Measurements from ENCODE around the gene PAPOLB.

The PAPOLB gene

GRCh38 chr7:4825081-4825480 lies 36.7 kb downstream of the PAPOLB start:
- no peak overlapping the region for H3K9ac ChIP-seq (ENCODE audit: low read depth, low read length)
- H3K9me3 ChIP-seq (ENCODE audit: control insufficient read depth, insufficient read depth, low read length), result no peaks in the 10 kb centered on the region
- no peaks in the 10 kb centered on the region for H3K36me3 ChIP-seq (ENCODE audit: control insufficient read depth, insufficient read depth, low read length)
- no peaks in the 10 kb centered on the region for H3K27me3 ChIP-seq (ENCODE audit: control insufficient read depth, insufficient read depth, low read length)
- H3K4me1 ChIP-seq (ENCODE audit: control insufficient read depth, insufficient read depth, low read length), result no peaks in the 10 kb centered on the region
- no peak overlapping the region for H3K4me3 ChIP-seq (ENCODE audit: low read depth, low read length)

- H3K4me1 ChIP-seq (ENCODE audit: control insufficient read depth, insufficient read depth, low read length), result no peaks in the 10 kb centered on the region
- H3K36me3 ChIP-seq (ENCODE audit: control insufficient read depth, insufficient read depth, low read length), result no peaks in the 10 kb centered on the region
- no peak overlapping the region for H3K9ac ChIP-seq (ENCODE audit: low read depth, low read length)
- H3K9me3 ChIP-seq (ENCODE audit: control insufficient read depth, insufficient read depth, low read length), result no peaks in the 10 kb centered on the region
- no peak overlapping the region for H3K4me3 ChIP-seq (ENCODE audit: low read depth, low read length)
- H3K27me3 ChIP-seq (ENCODE audit: control insufficient read depth, insufficient read depth, low read length), result no peaks in the 10 kb centered on the region
Measured at GRCh38 chr7:4824120-4824775, 37.6 kb downstream of the PAPOLB start.

GRCh38 chr7:4823441-4824119 lies 38.2 kb downstream of the PAPOLB start:
- Histone ChIP-seq H3K27me3 (ENCODE audit: control insufficient read depth, insufficient read depth, low read length) (no peaks in the 10 kb centered on the region), H3K36me3 (ENCODE audit: control insufficient read depth, insufficient read depth, low read length) (no peaks in the 10 kb centered on the region), H3K9ac (ENCODE audit: low read depth, low read length) (no peak overlapping the region), H3K9me3 (ENCODE audit: control insufficient read depth, insufficient read depth, low read length) (no peaks in the 10 kb centered on the region), H3K4me1 (ENCODE audit: control insufficient read depth, insufficient read depth, low read length) (no peaks in the 10 kb centered on the region), H3K4me3 (ENCODE audit: low read depth, low read length) (no peak overlapping the region)

GRCh38 chr7:4822677-4823076 lies 39.2 kb downstream of the PAPOLB start:
- Histone ChIP-seq H3K9ac (ENCODE audit: low read depth, low read length) (no peak overlapping the region), H3K4me1 (ENCODE audit: control insufficient read depth, insufficient read depth, low read length) (no peaks in the 10 kb centered on the region), H3K27me3 (ENCODE audit: control insufficient read depth, insufficient read depth, low read length) (no peaks in the 10 kb centered on the region), H3K36me3 (ENCODE audit: control insufficient read depth, insufficient read depth, low read length) (no peaks in the 10 kb centered on the region), H3K9me3 (ENCODE audit: control insufficient read depth, insufficient read depth, low read length) (no peaks in the 10 kb centered on the region), H3K4me3 (ENCODE audit: low read depth, low read length) (no peak overlapping the region)

- Histone ChIP-seq H3K9me3 (ENCODE audit: control insufficient read depth, insufficient read depth, low read length) (no peaks in the 10 kb centered on the region), H3K36me3 (ENCODE audit: control insufficient read depth, insufficient read depth, low read length) (no peaks in the 10 kb centered on the region), H3K4me1 (ENCODE audit: control insufficient read depth, insufficient read depth, low read length) (no peaks in the 10 kb centered on the region), H3K9ac (ENCODE audit: low read depth, low read length) (no peak overlapping the region), H3K27me3 (ENCODE audit: control insufficient read depth, insufficient read depth, low read length) (no peaks in the 10 kb centered on the region), H3K4me3 (ENCODE audit: low read depth, low read length) (no peak overlapping the region)
Measured at GRCh38 chr7:4820967-4821471, 40.8 kb downstream of the PAPOLB start.

- Histone ChIP-seq H3K36me3 (ENCODE audit: control insufficient read depth, insufficient read depth, low read length) (no peaks in the 10 kb centered on the region), H3K4me1 (ENCODE audit: control insufficient read depth, insufficient read depth, low read length) (no peaks in the 10 kb centered on the region), H3K9me3 (ENCODE audit: control insufficient read depth, insufficient read depth, low read length) (no peaks in the 10 kb centered on the region), H3K9ac (ENCODE audit: low read depth, low read length) (no peak overlapping the region), H3K4me3 (ENCODE audit: low read depth, low read length) (no peak overlapping the region), H3K27me3 (ENCODE audit: control insufficient read depth, insufficient read depth, low read length) (no peaks in the 10 kb centered on the region)
Measured at GRCh38 chr7:4820405-4820966, 41.3 kb downstream of the PAPOLB start.

- no peaks in the 10 kb centered on the region for H3K36me3 ChIP-seq (ENCODE audit: control insufficient read depth, insufficient read depth, low read length)
- H3K9me3 ChIP-seq (ENCODE audit: control insufficient read depth, insufficient read depth, low read length), result no peaks in the 10 kb centered on the region
- H3K9ac ChIP-seq (ENCODE audit: low read depth, low read length), result no peak overlapping the region
- H3K27me3 ChIP-seq (ENCODE audit: control insufficient read depth, insufficient read depth, low read length), result no peaks in the 10 kb centered on the region
- no peak overlapping the region for H3K4me3 ChIP-seq (ENCODE audit: low read depth, low read length)
- no peaks in the 10 kb centered on the region for H3K4me1 ChIP-seq (ENCODE audit: control insufficient read depth, insufficient read depth, low read length)
Measured at GRCh38 chr7:4819560-4820404, 42.0 kb downstream of the PAPOLB start.

- H3K4me3 ChIP-seq (ENCODE audit: low read depth, low read length), result no peak overlapping the region
- H3K4me1 ChIP-seq (ENCODE audit: control insufficient read depth, insufficient read depth, low read length), result no peaks in the 10 kb centered on the region
- H3K9me3 ChIP-seq (ENCODE audit: control insufficient read depth, insufficient read depth, low read length), result no peaks in the 10 kb centered on the region
- no peaks in the 10 kb centered on the region for H3K36me3 ChIP-seq (ENCODE audit: control insufficient read depth, insufficient read depth, low read length)
- H3K9ac ChIP-seq (ENCODE audit: low read depth, low read length), result no peak overlapping the region
- H3K27me3 ChIP-seq (ENCODE audit: control insufficient read depth, insufficient read depth, low read length), result no peaks in the 10 kb centered on the region
Measured at GRCh38 chr7:4818000-4818794, 43.6 kb downstream of the PAPOLB start.

- Histone ChIP-seq H3K9me3 (ENCODE audit: control insufficient read depth, insufficient read depth, low read length) (no peaks in the 10 kb centered on the region), H3K9ac (ENCODE audit: low read depth, low read length) (no peak overlapping the region), H3K36me3 (ENCODE audit: control insufficient read depth, insufficient read depth, low read length) (no peaks in the 10 kb centered on the region), H3K4me1 (ENCODE audit: control insufficient read depth, insufficient read depth, low read length) (no peaks in the 10 kb centered on the region), H3K4me3 (ENCODE audit: low read depth, low read length) (no peak overlapping the region), H3K27me3 (ENCODE audit: control insufficient read depth, insufficient read depth, low read length) (no peaks in the 10 kb centered on the region)
Measured at GRCh38 chr7:4817178-4817901, 44.5 kb downstream of the PAPOLB start.

- H3K4me1 ChIP-seq (ENCODE audit: control insufficient read depth, insufficient read depth, low read length), result no peaks in the 10 kb centered on the region
- no peaks in the 10 kb centered on the region for H3K36me3 ChIP-seq (ENCODE audit: control insufficient read depth, insufficient read depth, low read length)
- no peaks in the 10 kb centered on the region for H3K27me3 ChIP-seq (ENCODE audit: control insufficient read depth, insufficient read depth, low read length)
- H3K4me3 ChIP-seq (ENCODE audit: low read depth, low read length), result no peak overlapping the region
- no peaks in the 10 kb centered on the region for H3K9me3 ChIP-seq (ENCODE audit: control insufficient read depth, insufficient read depth, low read length)
- no peak overlapping the region for H3K9ac ChIP-seq (ENCODE audit: low read depth, low read length)
Measured at GRCh38 chr7:4816419-4817080, 45.3 kb downstream of the PAPOLB start.
